Uterus (tissue), 4 donors: ENCODE results near the gene BTBD9. TPM values are rescaled to one million over a fixed set of nuclear protein-coding genes. Genes with fewer than 3 reads are reported as not detected.

ENCODE experiments used
- DNase-seq, 2 donors: peaks; one replicate each; pipeline ENCODE4 v3.0.0-alpha.2; 2019 to 2020
- H3K27ac ChIP-seq, 2 donors: fragments of 200-600 bp; sonication (generic); 1 replicate in 1 of 2; 2 replicates in 1 of 2; pipeline ENCODE4 v1.5.1; 2016 to 2018
- H3K27me3 ChIP-seq, 2 donors: fragments of 200-600 bp; sonication (generic); one replicate each; pipeline ENCODE4 v1.5.1; 2018 to 2019; ENCODE audit warnings: control low read depth in 1 of 2
- H3K36me3 ChIP-seq, 2 donors: fragments of 200-600 bp; sonication (generic); one replicate each; pipeline ENCODE4 v1.5.1; 2019; ENCODE audit warnings: control low read depth in 1 of 2
- H3K4me1 ChIP-seq, 2 donors: fragments of 200-600 bp; sonication (generic); one replicate each; pipeline ENCODE4 v1.5.1; 2018 to 2019; ENCODE audit warnings: control low read depth in 1 of 2
- H3K4me3 ChIP-seq, 2 donors: fragments of 200-600 bp; sonication (generic); 1 replicate in 1 of 2; 2 replicates in 1 of 2; pipeline ENCODE4 v1.5.1; 2018 to 2019; ENCODE audit warnings: mild to moderate bottlenecking in 1 of 2
- H3K9me3 ChIP-seq, 2 donors: fragments of 200-600 bp; sonication (generic); one replicate each; pipeline ENCODE4 v1.5.1; 2019; ENCODE audit warnings: control low read depth in 1 of 2
- POLR2A ChIP-seq, 2 donors: fragments of 450-650 bp; IDR thresholded peaks; one replicate each; pipeline ENCODE4 v1.6.1; 2016; ENCODE audit warnings: antibody characterized with exemption in 2 of 2, mild to moderate bottlenecking in 1 of 2, moderate library complexity in 1 of 2
- intact Hi-C: fragments of 100-400 bp; cut with DNase I; formaldehyde crosslinking; loops from one replicate; pipeline ENCODE4 v1.15.1; 2023; ENCODE audit warnings: low total_unique reads
- total RNA-seq, 4 donors: library from RNA; depleted of rRNA in 3 of 4; stranded (reverse); fragments of >200 nt in 3 of 4; gene quantifications; one replicate each; pipeline versions ENCODE4 v1.1.0 to v1.2.4, GENCODE V29; 2014 to 2023
- TF ChIP-seq, protein P1 (sequence below), 4 experiments: fragments of 200-600 bp in 2 of 4; fragments of 450-650 bp in 2 of 4; sonication (generic) in 2 of 4; IDR thresholded peaks; one replicate each; pipeline ENCODE4 v1.5.1; 2016 to 2019; ENCODE audit warnings: antibody characterized with exemption in 4 of 4, mild to moderate bottlenecking in 2 of 4, moderate library complexity in 1 of 4
- donor health status: DM: yes; HTN: yes; CAD: no.

The BTBD9 gene
- total RNA-seq, 4 donors from 2014 or later: 10.3 to 50.3 (median 34.4) TPM

DNA sequence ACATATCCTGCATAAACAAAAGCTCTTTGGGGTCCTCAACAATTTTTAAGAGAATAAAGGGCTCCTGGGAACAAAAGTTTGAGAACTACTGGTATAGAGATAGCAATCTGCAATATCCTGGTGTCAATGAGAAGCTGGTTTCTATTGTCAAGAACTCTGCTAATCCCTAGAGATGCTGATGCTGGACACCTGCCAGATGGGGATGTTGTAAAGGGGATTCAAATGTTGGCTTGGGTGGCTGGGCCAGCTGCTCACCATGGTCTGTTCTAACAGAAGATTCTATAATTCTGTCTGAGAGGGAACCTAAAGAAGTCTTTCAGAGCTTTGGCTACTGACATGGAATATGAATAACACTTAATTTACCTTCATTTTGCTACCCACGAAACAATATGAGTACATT lies 137.8 kb downstream of the BTBD9 start:
- H3K27ac ChIP-seq: no peak overlapping the region
- H3K4me1 ChIP-seq: no peaks in the 10 kb centered on the region
- no peaks in the 10 kb centered on the region for H3K9me3 ChIP-seq
- intact Hi-C loops: no loop called here
- H3K27me3 ChIP-seq: no peaks in the 10 kb centered on the region
- H3K36me3 ChIP-seq: no peaks in the 10 kb centered on the region
- DNase-seq: no peak
- H3K4me3 ChIP-seq: no peak overlapping the region
- TF ChIP-seq, protein P1, sequence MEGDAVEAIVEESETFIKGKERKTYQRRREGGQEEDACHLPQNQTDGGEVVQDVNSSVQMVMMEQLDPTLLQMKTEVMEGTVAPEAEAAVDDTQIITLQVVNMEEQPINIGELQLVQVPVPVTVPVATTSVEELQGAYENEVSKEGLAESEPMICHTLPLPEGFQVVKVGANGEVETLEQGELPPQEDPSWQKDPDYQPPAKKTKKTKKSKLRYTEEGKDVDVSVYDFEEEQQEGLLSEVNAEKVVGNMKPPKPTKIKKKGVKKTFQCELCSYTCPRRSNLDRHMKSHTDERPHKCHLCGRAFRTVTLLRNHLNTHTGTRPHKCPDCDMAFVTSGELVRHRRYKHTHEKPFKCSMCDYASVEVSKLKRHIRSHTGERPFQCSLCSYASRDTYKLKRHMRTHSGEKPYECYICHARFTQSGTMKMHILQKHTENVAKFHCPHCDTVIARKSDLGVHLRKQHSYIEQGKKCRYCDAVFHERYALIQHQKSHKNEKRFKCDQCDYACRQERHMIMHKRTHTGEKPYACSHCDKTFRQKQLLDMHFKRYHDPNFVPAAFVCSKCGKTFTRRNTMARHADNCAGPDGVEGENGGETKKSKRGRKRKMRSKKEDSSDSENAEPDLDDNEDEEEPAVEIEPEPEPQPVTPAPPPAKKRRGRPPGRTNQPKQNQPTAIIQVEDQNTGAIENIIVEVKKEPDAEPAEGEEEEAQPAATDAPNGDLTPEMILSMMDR (IDR thresholded peaks at IDR 0.05): no peak
- no peak for TF ChIP-seq POLR2A (IDR thresholded peaks at IDR 0.05)

GRCh38 chr6:38499529-38500096 lies 140.1 kb downstream of the BTBD9 start:
- no peak for DNase-seq
- Histone ChIP-seq H3K27me3 (no peaks in the 10 kb centered on the region), H3K4me1 (no peaks in the 10 kb centered on the region), H3K4me3 (no peak overlapping the region), H3K27ac (no peak overlapping the region), H3K36me3 (no peaks in the 10 kb centered on the region), H3K9me3 (no peaks in the 10 kb centered on the region)
- intact Hi-C loops: no loop called here
- no peak for TF ChIP-seq POLR2A (IDR thresholded peaks at IDR 0.05)
- TF ChIP-seq, protein P1 (IDR thresholded peaks at IDR 0.05): no peak

DNA sequence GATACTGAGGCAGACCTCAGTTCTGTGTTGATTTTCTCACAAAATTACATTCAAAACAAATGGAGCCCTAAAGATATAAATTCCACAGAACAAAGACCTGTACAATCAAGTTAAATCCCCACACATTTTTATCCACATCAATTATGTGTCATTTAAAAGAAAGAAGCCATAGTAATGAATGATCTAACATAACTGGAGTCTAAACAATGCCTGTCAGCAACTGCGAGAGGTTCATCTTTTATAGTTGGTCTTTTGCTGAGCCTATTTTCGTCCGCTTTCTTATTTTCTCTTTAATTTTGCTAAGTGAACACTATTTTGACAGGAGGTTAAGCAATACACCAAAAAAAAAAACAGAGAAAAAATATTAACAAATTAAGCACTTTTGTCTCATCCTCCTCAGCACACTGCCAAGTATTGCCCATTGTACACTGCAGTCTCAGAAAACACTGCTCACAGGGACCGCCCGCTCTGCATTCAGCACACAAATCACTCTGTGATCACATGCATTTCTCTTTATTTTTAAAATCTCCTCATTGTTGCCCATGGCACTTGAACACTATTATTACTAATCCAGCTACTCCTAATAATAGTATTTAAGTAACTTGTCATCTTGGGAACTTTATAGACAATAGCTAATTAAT lies 140.8 kb downstream of the BTBD9 start:
- no peaks in the 10 kb centered on the region for H3K36me3 ChIP-seq
- intact Hi-C loops: no loop called here

DNA sequence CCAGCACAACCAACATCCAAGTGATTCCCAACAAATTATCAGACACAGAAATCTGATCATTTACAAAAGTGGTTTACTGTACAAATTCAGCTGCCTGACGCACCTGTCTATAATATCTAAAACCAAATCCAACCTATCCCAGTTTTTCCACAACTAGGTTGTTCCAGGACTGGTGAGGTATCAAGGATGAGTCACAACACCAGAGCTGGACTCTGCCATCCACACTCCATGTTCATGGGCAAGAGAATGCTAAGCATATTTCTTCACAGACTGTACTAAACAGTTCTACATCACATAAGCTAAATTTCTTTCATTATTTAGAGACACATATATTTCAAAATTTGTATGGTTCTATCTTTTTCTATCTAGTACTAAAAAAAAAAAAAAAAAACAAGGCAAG lies 141.6 kb downstream of the BTBD9 start:
- H3K27me3 ChIP-seq: no peaks in the 10 kb centered on the region
- intact Hi-C loops: no loop called here
- H3K36me3 ChIP-seq: no peaks in the 10 kb centered on the region

More for the DNA sequence above, 140.8 kb downstream of the BTBD9 start:
- Histone ChIP-seq H3K4me1 (no peaks in the 10 kb centered on the region), H3K27ac (no peak overlapping the region), H3K27me3 (no peaks in the 10 kb centered on the region), H3K4me3 (no peak overlapping the region), H3K9me3 (no peaks in the 10 kb centered on the region)
- DNase-seq: no peak
- TF ChIP-seq, protein P1 (IDR thresholded peaks at IDR 0.05): no peak
- TF ChIP-seq POLR2A (IDR thresholded peaks at IDR 0.05): no peak

DNA sequence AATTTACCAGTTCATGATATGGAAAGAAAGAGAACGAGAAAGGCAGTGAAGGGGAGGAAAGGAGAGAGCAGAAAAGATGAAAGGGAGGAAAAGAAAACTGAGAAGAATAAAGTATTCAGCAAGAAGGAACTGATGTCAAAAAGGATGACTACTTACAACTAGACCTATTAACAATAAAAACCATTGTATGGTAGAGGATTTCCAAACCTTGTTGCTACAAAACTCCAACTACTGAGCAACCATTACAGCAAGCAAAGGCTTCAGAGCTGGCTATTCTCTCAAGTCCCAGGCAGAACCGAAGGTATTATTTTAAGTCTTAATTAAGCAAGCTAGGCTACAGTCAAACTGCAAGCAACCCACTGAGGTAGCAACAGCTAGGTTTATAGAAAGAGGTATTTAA lies 142.2 kb downstream of the BTBD9 start:
- Histone ChIP-seq H3K4me1 (no peaks in the 10 kb centered on the region), H3K27ac (no peak overlapping the region), H3K27me3 (no peaks in the 10 kb centered on the region), H3K9me3 (no peaks in the 10 kb centered on the region), H3K4me3 (no peak overlapping the region), H3K36me3 (no peaks in the 10 kb centered on the region)
- no peak for DNase-seq
- no peak for TF ChIP-seq POLR2A (IDR thresholded peaks at IDR 0.05)
- TF ChIP-seq, protein P1 (IDR thresholded peaks at IDR 0.05): no peak
- intact Hi-C loops: no loop called here

More for the DNA sequence above, 141.6 kb downstream of the BTBD9 start:
- H3K4me3 ChIP-seq: no peak overlapping the region
- H3K9me3 ChIP-seq: no peaks in the 10 kb centered on the region
- no peak overlapping the region for H3K27ac ChIP-seq
- TF ChIP-seq, protein P1 (IDR thresholded peaks at IDR 0.05): no peak
- TF ChIP-seq POLR2A (IDR thresholded peaks at IDR 0.05): no peak
- no peaks in the 10 kb centered on the region for H3K4me1 ChIP-seq
- no peak for DNase-seq
